Suprapubic skin (tissue), 4 donors: ENCODE results near the gene PHACTR1. TPM values are rescaled to one million over a fixed set of nuclear protein-coding genes. Genes with fewer than 3 reads are reported as not detected.

Source experiments
- DNase-seq, 2 donors: peaks; one replicate each; pipeline ENCODE4 v3.0.0-alpha.2; 2019; ENCODE audit warnings: low spot score in 2 of 2
- H3K27ac ChIP-seq: fragments of 200-600 bp; sonication (generic); one replicate; pipeline ENCODE4 v1.5.1; 2019
- H3K27me3 ChIP-seq: fragments of 200-600 bp; sonication (generic); one replicate; pipeline ENCODE4 v1.5.1; 2019
- H3K36me3 ChIP-seq: fragments of 200-600 bp; sonication (generic); one replicate; pipeline ENCODE4 v1.5.1; 2019
- H3K4me1 ChIP-seq: fragments of 200-600 bp; sonication (generic); one replicate; pipeline ENCODE4 v1.5.1; 2019
- H3K4me3 ChIP-seq: fragments of 200-600 bp; sonication (generic); one replicate; pipeline ENCODE4 v1.5.1; 2019; ENCODE audit warnings: mild to moderate bottlenecking
- H3K9me3 ChIP-seq: fragments of 200-600 bp; sonication (generic); one replicate; pipeline ENCODE4 v1.5.1; 2019
- CTCF ChIP-seq, 2 donors: fragments of 200-600 bp in 1 of 2; fragments of 450-650 bp in 1 of 2; sonication (generic) in 1 of 2; IDR thresholded peaks; one replicate each; pipeline ENCODE4 v1.5.1; 2016 to 2019; ENCODE audit warnings: antibody characterized with exemption in 2 of 2, mild to moderate bottlenecking in 1 of 2, moderate library complexity in 1 of 2
- EP300 ChIP-seq: sonication (generic); formaldehyde crosslinking; IDR thresholded peaks from one replicate; pipeline ENCODE4 v1.6.1; 2017; ENCODE audit warnings: antibody characterized with exemption
- POLR2A ChIP-seq, 2 donors: fragments of 450-650 bp; IDR thresholded peaks; one replicate each; pipeline ENCODE4 v1.6.1; 2017; ENCODE audit warnings: antibody characterized with exemption in 2 of 2, mild to moderate bottlenecking in 2 of 2, moderate library complexity in 2 of 2
- POLR2AphosphoS5 ChIP-seq, 3 donors: sonication (generic); formaldehyde crosslinking; IDR thresholded peaks; one replicate each; pipeline ENCODE4 v1.6.1; 2017; ENCODE audit warnings: antibody characterized with exemption in 3 of 3
- WGBS: methylation state at CpG from one replicate; pipeline ENCODE4 v1.1.5; 2018; 5-methylcytosine and 5-hydroxymethylcytosine counted together
- total RNA-seq, 4 donors: library from RNA; depleted of rRNA; stranded (reverse); fragments of >200 nt; gene quantifications; one replicate each; pipeline ENCODE4 v1.1.0, GENCODE V29; 2016

PHACTR1 gene
- total RNA-seq, 4 donors from 2014 or later = 4.0 to 8.2 (median 6.4) TPM

GRCh38 chr6:13140980-13141379, 424.4 kb downstream of the PHACTR1 start:
- no peak overlapping the region for H3K4me3 ChIP-seq
- no peaks in the 10 kb centered on the region for H3K36me3 ChIP-seq
- no peaks in the 10 kb centered on the region for H3K27me3 ChIP-seq
- DNase-seq = no peak
- TF ChIP-seq POLR2A (IDR thresholded peaks at IDR 0.05) = no peak
- no peak for TF ChIP-seq POLR2AphosphoS5 (IDR thresholded peaks at IDR 0.05)
- TF ChIP-seq CTCF (IDR thresholded peaks at IDR 0.05) = no peak
- no peak for TF ChIP-seq EP300
- H3K4me1 ChIP-seq = no peaks in the 10 kb centered on the region
- H3K27ac ChIP-seq = no peak overlapping the region
- WGBS = 90% methylated on average over 1 of the region's 1 CpG
- no peaks in the 10 kb centered on the region for H3K9me3 ChIP-seq

GRCh38 chr6:13141387-13141786, 424.8 kb downstream of the PHACTR1 start:
- TF ChIP-seq POLR2A (IDR thresholded peaks at IDR 0.05) = no peak
- no peak for TF ChIP-seq POLR2AphosphoS5 (IDR thresholded peaks at IDR 0.05)
- no peak for TF ChIP-seq EP300
- no peak for TF ChIP-seq CTCF (IDR thresholded peaks at IDR 0.05)
- Histone ChIP-seq H3K36me3 (no peaks in the 10 kb centered on the region), H3K4me1 (no peaks in the 10 kb centered on the region), H3K4me3 (no peak overlapping the region), H3K27me3 (no peaks in the 10 kb centered on the region), H3K27ac (no peak overlapping the region), H3K9me3 (no peaks in the 10 kb centered on the region)
- DNase-seq = no peak
- 85% methylated on average over 7 of the region's 7 CpGs for WGBS

GRCh38 chr6:13142611-13143010, 426.0 kb downstream of the PHACTR1 start:
- H3K27ac ChIP-seq = no peak overlapping the region
- TF ChIP-seq EP300 (no peak), CTCF (IDR thresholded peaks at IDR 0.05) (no peak), POLR2A (IDR thresholded peaks at IDR 0.05) (no peak), POLR2AphosphoS5 (IDR thresholded peaks at IDR 0.05) (no peak)
- H3K9me3 ChIP-seq = no peaks in the 10 kb centered on the region
- 91% methylated on average over 3 of the region's 3 CpGs for WGBS
- H3K4me1 ChIP-seq = no peaks in the 10 kb centered on the region
- no peak overlapping the region for H3K4me3 ChIP-seq
- H3K27me3 ChIP-seq = no peaks in the 10 kb centered on the region
- DNase-seq = no peak
- no peaks in the 10 kb centered on the region for H3K36me3 ChIP-seq

GRCh38 chr6:13146442-13146841, 429.9 kb downstream of the PHACTR1 start:
- Histone ChIP-seq H3K4me1 (no peaks in the 10 kb centered on the region), H3K27me3 (no peaks in the 10 kb centered on the region), H3K4me3 (no peak overlapping the region), H3K9me3 (no peaks in the 10 kb centered on the region), H3K36me3 (no peaks in the 10 kb centered on the region), H3K27ac (no peak overlapping the region)
- no peak for TF ChIP-seq CTCF (IDR thresholded peaks at IDR 0.05)
- no peak for TF ChIP-seq POLR2AphosphoS5 (IDR thresholded peaks at IDR 0.05)
- no peak for TF ChIP-seq POLR2A (IDR thresholded peaks at IDR 0.05)
- TF ChIP-seq EP300 = no peak
- DNase-seq = no peak
- 63% methylated on average over 3 of the region's 3 CpGs for WGBS

- 52% methylated on average over 1 of the region's 1 CpG for WGBS
- H3K27me3 ChIP-seq = no peaks in the 10 kb centered on the region
- no peak for TF ChIP-seq EP300
- no peak for TF ChIP-seq POLR2AphosphoS5 (IDR thresholded peaks at IDR 0.05)
- TF ChIP-seq POLR2A (IDR thresholded peaks at IDR 0.05) = no peak
- no peak for TF ChIP-seq CTCF (IDR thresholded peaks at IDR 0.05)
These were observed 430.8 kb downstream of the PHACTR1 start for GRCh38 chr6:13147376-13147775.

More at GRCh38 chr6:13147376-13147775, 430.8 kb downstream of the PHACTR1 start:
- no peak for DNase-seq
- no peak overlapping the region for H3K4me3 ChIP-seq
- no peaks in the 10 kb centered on the region for H3K4me1 ChIP-seq
- no peaks in the 10 kb centered on the region for H3K9me3 ChIP-seq
- no peaks in the 10 kb centered on the region for H3K36me3 ChIP-seq
- no peak overlapping the region for H3K27ac ChIP-seq
